K562 (cell line): Measurements from ENCODE around the gene LUC7L. TPM values are rescaled to one million over a fixed set of nuclear protein-coding genes. Genes with fewer than 3 reads are reported as not detected.
A peak's percentile ranks its signal among the peaks of the same experiment; 100 is the strongest.

ENCODE experiments used
- CHD1 ChIP-seq: fragments of 200-600 bp; sonication (generic); IDR thresholded peaks from one replicate; pipeline ENCODE4 v1.6.1; 2012; ENCODE audit warnings: mild to moderate bottlenecking, moderate library complexity, low read length, inconsistent platforms
- L3MBTL2 ChIP-seq: fragments of 450-650 bp; IDR thresholded peaks from 2 replicates; pipeline ENCODE4 v1.6.1; 2016; ENCODE audit warnings: mild to moderate bottlenecking, moderate library complexity
- NR2C2 ChIP-seq, 2 experiments: fragments of 200-800 bp in 1 of 2; sonication (Bioruptor generic) in 1 of 2; sonication (generic) in 1 of 2; formaldehyde crosslinking in 1 of 2; IDR thresholded peaks; 2 replicates each; pipeline versions ENCODE4 v1.6.1 to v1.8.0; 2016 to 2022; ENCODE audit warnings: mild to moderate bottlenecking in 1 of 2, missing compliant biosample characterization in 1 of 2, missing genetic modification characterization in 1 of 2, missing genetic modification reagents in 1 of 2
- ZNF197 ChIP-seq: fragments of 200-800 bp; sonication (Bioruptor generic); IDR thresholded peaks from 2 replicates; pipeline ENCODE4 v1.6.1; 2016; ENCODE audit warnings: low read depth, missing genetic modification characterization, missing compliant biosample characterization
- ZNF511 ChIP-seq: sonication (generic); formaldehyde crosslinking; IDR thresholded peaks from 2 replicates; pipeline ENCODE4 v1.8.0; 2022; ENCODE audit warnings: mild to moderate bottlenecking, missing genetic modification reagents
- polyA plus RNA-seq, 8 experiments: library from polyadenylated mRNA; depleted of rRNA in 4 of 8; stranded (reverse) in 5 of 8; unstranded in 3 of 8; fragments of >200 nt; fragmentation: Nextera tagmentation in 2 of 8; fragmentation: Illumina TruSeq in 1 of 8; extraction: Ambion mirVana in 2 of 8; extraction: Trizol in 1 of 8; gene quantifications; 2 replicates each; pipeline versions ENCODE4 v1.2.1 to v1.2.3, GENCODE V29; 2011 to 2014; ENCODE audit warnings: inconsistent platforms in 1 of 8, missing spikeins in 1 of 8
- total RNA-seq, 7 experiments: library from RNA; depleted of rRNA in 6 of 7; stranded (reverse); fragments of >200 nt in 6 of 7; fragmentation: Illumina TruSeq in 2 of 7; extraction: Trizol in 2 of 7; gene quantifications; 2 replicates each; pipeline versions ENCODE4 v1.2.1 to v1.2.3, GENCODE V29; 2011 to 2021; ENCODE audit warnings: low replicate concordance in 1 of 7
- TF ChIP-seq, protein P1 (sequence below): fragments of 450-650 bp; IDR thresholded peaks from 2 replicates; pipeline ENCODE4 v1.6.1; 2016; ENCODE audit warnings: mild to moderate bottlenecking, moderate library complexity

LUC7L gene
- total and polyA plus RNA-seq, 9 of the 15 experiments (the other 6 are each of a cell fraction or from before 2014, with no cell fraction given), result 1.7 to 93.3 (median 59.5) TPM

- TF ChIP-seq, protein P1, sequence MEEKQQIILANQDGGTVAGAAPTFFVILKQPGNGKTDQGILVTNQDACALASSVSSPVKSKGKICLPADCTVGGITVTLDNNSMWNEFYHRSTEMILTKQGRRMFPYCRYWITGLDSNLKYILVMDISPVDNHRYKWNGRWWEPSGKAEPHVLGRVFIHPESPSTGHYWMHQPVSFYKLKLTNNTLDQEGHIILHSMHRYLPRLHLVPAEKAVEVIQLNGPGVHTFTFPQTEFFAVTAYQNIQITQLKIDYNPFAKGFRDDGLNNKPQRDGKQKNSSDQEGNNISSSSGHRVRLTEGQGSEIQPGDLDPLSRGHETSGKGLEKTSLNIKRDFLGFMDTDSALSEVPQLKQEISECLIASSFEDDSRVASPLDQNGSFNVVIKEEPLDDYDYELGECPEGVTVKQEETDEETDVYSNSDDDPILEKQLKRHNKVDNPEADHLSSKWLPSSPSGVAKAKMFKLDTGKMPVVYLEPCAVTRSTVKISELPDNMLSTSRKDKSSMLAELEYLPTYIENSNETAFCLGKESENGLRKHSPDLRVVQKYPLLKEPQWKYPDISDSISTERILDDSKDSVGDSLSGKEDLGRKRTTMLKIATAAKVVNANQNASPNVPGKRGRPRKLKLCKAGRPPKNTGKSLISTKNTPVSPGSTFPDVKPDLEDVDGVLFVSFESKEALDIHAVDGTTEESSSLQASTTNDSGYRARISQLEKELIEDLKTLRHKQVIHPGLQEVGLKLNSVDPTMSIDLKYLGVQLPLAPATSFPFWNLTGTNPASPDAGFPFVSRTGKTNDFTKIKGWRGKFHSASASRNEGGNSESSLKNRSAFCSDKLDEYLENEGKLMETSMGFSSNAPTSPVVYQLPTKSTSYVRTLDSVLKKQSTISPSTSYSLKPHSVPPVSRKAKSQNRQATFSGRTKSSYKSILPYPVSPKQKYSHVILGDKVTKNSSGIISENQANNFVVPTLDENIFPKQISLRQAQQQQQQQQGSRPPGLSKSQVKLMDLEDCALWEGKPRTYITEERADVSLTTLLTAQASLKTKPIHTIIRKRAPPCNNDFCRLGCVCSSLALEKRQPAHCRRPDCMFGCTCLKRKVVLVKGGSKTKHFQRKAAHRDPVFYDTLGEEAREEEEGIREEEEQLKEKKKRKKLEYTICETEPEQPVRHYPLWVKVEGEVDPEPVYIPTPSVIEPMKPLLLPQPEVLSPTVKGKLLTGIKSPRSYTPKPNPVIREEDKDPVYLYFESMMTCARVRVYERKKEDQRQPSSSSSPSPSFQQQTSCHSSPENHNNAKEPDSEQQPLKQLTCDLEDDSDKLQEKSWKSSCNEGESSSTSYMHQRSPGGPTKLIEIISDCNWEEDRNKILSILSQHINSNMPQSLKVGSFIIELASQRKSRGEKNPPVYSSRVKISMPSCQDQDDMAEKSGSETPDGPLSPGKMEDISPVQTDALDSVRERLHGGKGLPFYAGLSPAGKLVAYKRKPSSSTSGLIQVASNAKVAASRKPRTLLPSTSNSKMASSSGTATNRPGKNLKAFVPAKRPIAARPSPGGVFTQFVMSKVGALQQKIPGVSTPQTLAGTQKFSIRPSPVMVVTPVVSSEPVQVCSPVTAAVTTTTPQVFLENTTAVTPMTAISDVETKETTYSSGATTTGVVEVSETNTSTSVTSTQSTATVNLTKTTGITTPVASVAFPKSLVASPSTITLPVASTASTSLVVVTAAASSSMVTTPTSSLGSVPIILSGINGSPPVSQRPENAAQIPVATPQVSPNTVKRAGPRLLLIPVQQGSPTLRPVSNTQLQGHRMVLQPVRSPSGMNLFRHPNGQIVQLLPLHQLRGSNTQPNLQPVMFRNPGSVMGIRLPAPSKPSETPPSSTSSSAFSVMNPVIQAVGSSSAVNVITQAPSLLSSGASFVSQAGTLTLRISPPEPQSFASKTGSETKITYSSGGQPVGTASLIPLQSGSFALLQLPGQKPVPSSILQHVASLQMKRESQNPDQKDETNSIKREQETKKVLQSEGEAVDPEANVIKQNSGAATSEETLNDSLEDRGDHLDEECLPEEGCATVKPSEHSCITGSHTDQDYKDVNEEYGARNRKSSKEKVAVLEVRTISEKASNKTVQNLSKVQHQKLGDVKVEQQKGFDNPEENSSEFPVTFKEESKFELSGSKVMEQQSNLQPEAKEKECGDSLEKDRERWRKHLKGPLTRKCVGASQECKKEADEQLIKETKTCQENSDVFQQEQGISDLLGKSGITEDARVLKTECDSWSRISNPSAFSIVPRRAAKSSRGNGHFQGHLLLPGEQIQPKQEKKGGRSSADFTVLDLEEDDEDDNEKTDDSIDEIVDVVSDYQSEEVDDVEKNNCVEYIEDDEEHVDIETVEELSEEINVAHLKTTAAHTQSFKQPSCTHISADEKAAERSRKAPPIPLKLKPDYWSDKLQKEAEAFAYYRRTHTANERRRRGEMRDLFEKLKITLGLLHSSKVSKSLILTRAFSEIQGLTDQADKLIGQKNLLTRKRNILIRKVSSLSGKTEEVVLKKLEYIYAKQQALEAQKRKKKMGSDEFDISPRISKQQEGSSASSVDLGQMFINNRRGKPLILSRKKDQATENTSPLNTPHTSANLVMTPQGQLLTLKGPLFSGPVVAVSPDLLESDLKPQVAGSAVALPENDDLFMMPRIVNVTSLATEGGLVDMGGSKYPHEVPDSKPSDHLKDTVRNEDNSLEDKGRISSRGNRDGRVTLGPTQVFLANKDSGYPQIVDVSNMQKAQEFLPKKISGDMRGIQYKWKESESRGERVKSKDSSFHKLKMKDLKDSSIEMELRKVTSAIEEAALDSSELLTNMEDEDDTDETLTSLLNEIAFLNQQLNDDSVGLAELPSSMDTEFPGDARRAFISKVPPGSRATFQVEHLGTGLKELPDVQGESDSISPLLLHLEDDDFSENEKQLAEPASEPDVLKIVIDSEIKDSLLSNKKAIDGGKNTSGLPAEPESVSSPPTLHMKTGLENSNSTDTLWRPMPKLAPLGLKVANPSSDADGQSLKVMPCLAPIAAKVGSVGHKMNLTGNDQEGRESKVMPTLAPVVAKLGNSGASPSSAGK, result peak; percentile 39; the same call in 1 of the 2 replicates
- TF ChIP-seq CHD1 (peak; percentile 17), ZNF197 (CRISPR knock-in tag) (peak; percentile 12; the same call in 1 of the 2 replicates), NR2C2 (CRISPR knock-in tag; IDR thresholded peaks at IDR 0.05) (no peak), NR2C2 (tag; IDR thresholded peaks at IDR 0.05) (peak; percentile 35; the same call in 1 of the 2 replicates), ZNF511 (peak; percentile 18; the same call in 1 of the 2 replicates), L3MBTL2 (peak; percentile 55; the same call in 1 of the 2 replicates)
Observed at GRCh38 chr16:142405-142967, 86.8 kb downstream of the LUC7L start (continued).
